Measurements from ENCODE around the gene CD300LD. TPM values are rescaled to one million over a fixed set of nuclear protein-coding genes. Genes with fewer than 3 reads are reported as not detected.
"Not testable (repeated sequence)": the region's sequence is repeated elsewhere in the genome, so short reads cannot be mapped to it uniquely, and the experiment has no call there.

Gene CD300LD
- total and polyA plus RNA-seq, 4 experiments from 2014 or later: not detected

DNA sequence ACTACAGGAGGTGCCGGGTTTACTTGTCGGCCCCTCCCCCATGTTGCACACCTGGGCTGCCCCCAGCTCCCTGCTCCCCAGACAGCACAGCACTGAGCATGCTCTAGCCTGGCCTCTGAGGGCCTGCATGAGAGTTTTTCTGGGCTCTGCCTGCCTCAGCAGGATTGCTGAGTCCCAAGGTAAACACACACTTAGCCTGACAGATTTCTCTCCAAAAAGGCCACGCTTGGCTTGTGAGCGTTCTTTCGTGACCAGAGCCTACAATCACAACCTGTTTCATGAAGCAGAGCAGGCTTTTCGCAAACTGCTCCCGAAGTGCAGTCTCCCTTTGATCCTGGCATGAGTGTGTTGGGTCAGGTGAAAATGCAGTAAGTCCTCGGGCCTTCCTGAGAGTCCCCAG is 41.2 kb upstream of the CD300LD start:
- Mint-ChIP-seq H3K27ac (no peak overlapping the region), H3K4me1 (peaks cover 0 to 8% (median 4%) of the 10 kb centered on the region in 4 donors), H3K4me3 (no peak overlapping the region), H3K27me3 (peaks cover 17 to 20% of the 10 kb centered on the region in 2 donors), H3K36me3 (no peaks in the 10 kb centered on the region), H3K9me3 (no peaks in the 10 kb centered on the region)
- no peaks in the 10 kb centered on the region for H3K4me1 ChIP-seq (ENCODE audit: insufficient read depth, low read length)
- ChIA-PET CTCF (ENCODE audit: partially characterized antibody) (interaction anchor here (0.7 to 1.0 kb wide), 2 partner anchors 14 to 184 kb away, joined by 3 read pairs; no protein-coding TSS in a partner anchor), POLR2A (ENCODE audit: partially characterized antibody) (no interaction called here)
- intact Hi-C loops (cut with micrococcal nuclease): no loop called here
- H3K27me3 ChIP-seq (ENCODE audit: insufficient read depth, low read length): no peaks in the 10 kb centered on the region
- H3K9me3 ChIP-seq (ENCODE audit: control insufficient read depth in 1 of 2, low read length in 2 of 2): no peaks in the 10 kb centered on the region
- H3K27ac ChIP-seq (ENCODE audit: low read depth, low read length): no peak overlapping the region
- no peak for DNase-seq
- no peaks in the 10 kb centered on the region for H3K36me3 ChIP-seq (ENCODE audit: insufficient read depth, low read length)
- H3K4me3 ChIP-seq (ENCODE audit: low read length in 2 of 2): no peak overlapping the region

DNA sequence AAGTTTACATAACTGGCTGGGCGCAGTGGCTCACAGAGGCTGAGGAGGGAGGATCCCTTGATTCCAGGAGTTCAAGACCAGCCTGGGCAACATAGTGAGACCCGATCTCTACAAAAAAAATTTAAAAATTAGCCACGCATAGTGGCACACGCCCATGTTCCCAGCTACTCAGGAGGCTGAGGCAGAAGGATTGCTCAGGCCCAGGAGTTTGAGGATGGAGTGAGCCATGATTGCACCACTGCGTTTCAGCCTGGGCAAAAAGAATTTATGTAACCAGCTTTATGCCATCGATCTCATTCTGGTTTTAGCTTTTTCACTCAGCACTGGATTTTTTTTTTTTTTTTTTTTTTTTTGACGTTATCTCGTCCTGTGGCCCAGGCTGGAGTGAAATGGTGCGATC is 40.5 kb upstream of the CD300LD start:
- no peak for DNase-seq
- no peak overlapping the region for H3K4me3 Mint-ChIP-seq
- CTCF ChIA-PET (ENCODE audit: partially characterized antibody): interaction anchor here (0.7 to 1.0 kb wide), 4 partner anchors 9 to 183 kb away, joined by 3 read pairs; partner anchors contain the start of gene CD300E
- no peaks in the 10 kb centered on the region for H3K27me3 ChIP-seq (ENCODE audit: insufficient read depth, low read length)
- no peak overlapping the region for H3K27ac ChIP-seq (ENCODE audit: low read depth, low read length)
- intact Hi-C loops (cut with micrococcal nuclease): no loop called here
- no peaks in the 10 kb centered on the region for H3K36me3 ChIP-seq (ENCODE audit: insufficient read depth, low read length)
- H3K4me1 Mint-ChIP-seq: peaks cover 0 to 8% (median 4%) of the 10 kb centered on the region in 4 donors
- peaks cover 0 to 2% (median 0%) of the 10 kb centered on the region in 8 donors for H3K9me3 Mint-ChIP-seq
- no peaks in the 10 kb centered on the region for H3K4me1 ChIP-seq (ENCODE audit: insufficient read depth, low read length)
- no peaks in the 10 kb centered on the region for H3K9me3 ChIP-seq (ENCODE audit: control insufficient read depth in 1 of 2, low read length in 2 of 2)
- no peak overlapping the region for H3K27ac Mint-ChIP-seq
- POLR2A ChIA-PET (ENCODE audit: partially characterized antibody): no interaction called here
- H3K27me3 Mint-ChIP-seq: peaks cover 21 to 24% of the 10 kb centered on the region in 2 donors
- no peak overlapping the region for H3K4me3 ChIP-seq (ENCODE audit: low read length in 2 of 2)
- no peaks in the 10 kb centered on the region for H3K36me3 Mint-ChIP-seq

DNA sequence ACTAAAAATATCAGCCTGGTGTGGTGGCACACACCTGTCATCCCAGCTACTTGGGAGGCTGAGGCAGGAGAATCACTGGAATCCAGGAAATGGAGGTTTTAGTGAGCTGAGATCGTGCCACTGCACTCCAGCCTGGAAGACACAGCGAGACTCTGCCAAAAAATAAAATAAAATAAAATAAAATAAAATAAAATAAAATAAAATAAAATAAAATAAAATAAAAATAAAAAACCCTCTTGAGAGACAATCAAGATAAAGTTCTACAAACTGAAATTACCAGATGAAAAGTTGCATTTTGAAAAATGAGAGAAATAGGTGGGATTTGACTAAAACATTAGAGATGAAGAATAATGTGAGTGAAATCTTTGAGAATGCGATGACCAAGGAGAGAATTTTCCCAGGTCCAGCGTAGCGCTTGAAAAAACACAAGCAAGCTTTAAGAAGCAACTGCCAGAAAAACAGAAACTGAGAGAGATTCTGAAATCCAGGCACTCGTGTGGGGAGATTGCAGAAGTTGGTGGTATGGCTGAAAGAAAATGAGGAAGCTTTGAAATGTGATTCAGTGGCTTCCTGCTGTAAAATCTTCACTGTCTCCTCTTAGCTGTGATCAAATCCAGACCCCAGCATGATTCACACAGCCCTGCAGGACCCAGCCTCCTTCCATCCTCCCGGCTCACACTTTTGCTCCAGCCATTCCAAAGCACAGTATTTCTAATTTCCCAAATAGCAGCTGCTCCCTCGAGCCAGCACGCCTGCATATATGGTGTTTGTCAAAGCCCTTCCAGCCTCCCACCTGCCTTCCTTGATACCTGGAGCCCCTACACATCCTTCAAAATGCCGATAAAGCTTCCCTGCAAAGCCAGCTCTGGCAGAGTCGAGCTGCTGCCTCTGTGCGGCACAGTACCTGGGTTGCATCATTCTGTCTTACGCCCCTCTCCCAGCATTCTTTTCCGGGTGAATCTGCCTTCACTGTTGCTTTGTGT is 39.7 kb upstream of the CD300LD start:
- DNase-seq: no peak
- H3K4me1 ChIP-seq (ENCODE audit: insufficient read depth, low read length): no peaks in the 10 kb centered on the region
- intact Hi-C loops (cut with micrococcal nuclease): no loop called here
- peaks cover 0 to 4% (median 3%) of the 10 kb centered on the region in 8 donors for H3K9me3 Mint-ChIP-seq
- H3K9me3 ChIP-seq (ENCODE audit: control insufficient read depth in 1 of 2, low read length in 2 of 2): no peaks in the 10 kb centered on the region
- H3K27ac ChIP-seq (ENCODE audit: low read depth, low read length): no peak overlapping the region
- peak overlapping the region in 2 of 7 donors; percentile 4 to 56 for H3K27ac Mint-ChIP-seq
- peaks cover 21 to 22% of the 10 kb centered on the region in 2 donors for H3K27me3 Mint-ChIP-seq
- H3K4me3 ChIP-seq (ENCODE audit: low read length in 2 of 2): no peak overlapping the region
- no peaks in the 10 kb centered on the region for H3K36me3 ChIP-seq (ENCODE audit: insufficient read depth, low read length)
- no peaks in the 10 kb centered on the region for H3K36me3 Mint-ChIP-seq
- peaks cover 0 to 8% (median 4%) of the 10 kb centered on the region in 4 donors for H3K4me1 Mint-ChIP-seq
- no peaks in the 10 kb centered on the region for H3K27me3 ChIP-seq (ENCODE audit: insufficient read depth, low read length)
- POLR2A ChIA-PET (ENCODE audit: partially characterized antibody): no interaction called here
- H3K4me3 Mint-ChIP-seq: no peak overlapping the region
- CTCF ChIA-PET (ENCODE audit: partially characterized antibody): interaction anchor here (0.7 kb wide), 3 partner anchors 8 to 26 kb away, joined by 3 read pairs; partner anchors contain the start of gene CD300E

DNA sequence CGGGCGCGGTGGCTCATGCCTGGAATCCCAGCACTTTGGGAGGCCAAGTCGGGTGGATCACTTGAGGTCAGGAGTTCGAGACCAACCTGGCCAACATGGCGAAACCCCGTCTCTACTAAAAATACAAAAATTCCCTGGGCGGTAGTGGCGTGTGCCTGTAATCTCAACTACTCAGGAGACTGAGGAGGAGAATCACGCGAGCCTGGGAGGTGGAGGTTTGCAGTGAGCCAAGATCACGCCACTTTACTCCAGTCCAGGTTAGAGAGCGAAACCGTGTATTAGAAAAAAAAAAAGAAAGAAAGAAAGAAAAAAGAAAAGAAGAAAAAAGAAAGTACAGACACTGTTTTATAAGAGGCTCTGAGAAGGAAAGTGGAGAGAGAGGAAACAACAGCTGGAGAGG is 38.2 kb upstream of the CD300LD start:
- CTCF ChIA-PET (ENCODE audit: partially characterized antibody); H3K4me3 Mint-ChIP-seq; intact Hi-C loops (cut with micrococcal nuclease); H3K4me3 ChIP-seq (ENCODE audit: low read length in 2 of 2); H3K27ac ChIP-seq (ENCODE audit: low read depth, low read length); H3K36me3 ChIP-seq (ENCODE audit: insufficient read depth, low read length); H3K4me1 ChIP-seq (ENCODE audit: insufficient read depth, low read length); H3K27ac Mint-ChIP-seq; H3K27me3 ChIP-seq (ENCODE audit: insufficient read depth, low read length); DNase-seq; POLR2A ChIA-PET (ENCODE audit: partially characterized antibody); H3K36me3 Mint-ChIP-seq; H3K4me1 Mint-ChIP-seq; H3K9me3 ChIP-seq (ENCODE audit: control insufficient read depth in 1 of 2, low read length in 2 of 2): not testable (repeated sequence)
- peaks cover 0 to 14% (median 7%) of the 10 kb centered on the region in 8 donors for H3K9me3 Mint-ChIP-seq
- H3K27me3 Mint-ChIP-seq: peaks cover 19 to 28% of the 10 kb centered on the region in 2 donors

DNA sequence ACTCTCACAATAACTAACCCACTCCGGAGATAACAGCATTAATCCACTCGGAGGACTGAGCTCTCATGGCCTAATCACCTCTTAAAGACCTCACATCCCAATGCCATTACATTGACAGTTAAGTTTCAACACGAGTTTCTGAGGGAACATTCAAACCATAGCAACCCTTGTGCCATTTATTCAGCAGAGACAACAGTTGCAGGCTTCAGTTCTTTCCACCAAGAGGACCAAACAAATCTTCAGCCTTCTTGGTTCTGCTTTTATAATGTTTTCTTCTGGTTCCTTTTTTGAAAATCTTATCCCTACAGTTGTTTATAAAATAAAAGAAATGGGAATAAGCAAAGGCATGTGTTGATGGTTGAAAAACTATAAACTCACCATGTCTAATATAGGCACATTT is 33.6 kb upstream of the CD300LD start:
- intact Hi-C loops (cut with micrococcal nuclease): no loop called here
- Histone ChIP-seq H3K27ac (ENCODE audit: low read depth, low read length) (no peak overlapping the region), H3K9me3 (ENCODE audit: control insufficient read depth in 1 of 2, low read length in 2 of 2) (no peaks in the 10 kb centered on the region), H3K36me3 (ENCODE audit: insufficient read depth, low read length) (no peaks in the 10 kb centered on the region), H3K27me3 (ENCODE audit: insufficient read depth, low read length) (no peaks in the 10 kb centered on the region), H3K4me1 (ENCODE audit: insufficient read depth, low read length) (no peaks in the 10 kb centered on the region), H3K4me3 (ENCODE audit: low read length in 2 of 2) (no peak overlapping the region)
- Mint-ChIP-seq H3K27ac (no peak overlapping the region), H3K9me3 (peaks cover 0 to 14% (median 8%) of the 10 kb centered on the region in 8 donors), H3K27me3 (peaks cover 26 to 34% of the 10 kb centered on the region in 2 donors), H3K4me1 (peaks cover 0 to 1% (median 0%) of the 10 kb centered on the region in 4 donors), H3K36me3 (no peaks in the 10 kb centered on the region), H3K4me3 (no peak overlapping the region)
- CTCF ChIA-PET (ENCODE audit: partially characterized antibody): no interaction called here
- POLR2A ChIA-PET (ENCODE audit: partially characterized antibody): no interaction called here
- DNase-seq: no peak

DNA sequence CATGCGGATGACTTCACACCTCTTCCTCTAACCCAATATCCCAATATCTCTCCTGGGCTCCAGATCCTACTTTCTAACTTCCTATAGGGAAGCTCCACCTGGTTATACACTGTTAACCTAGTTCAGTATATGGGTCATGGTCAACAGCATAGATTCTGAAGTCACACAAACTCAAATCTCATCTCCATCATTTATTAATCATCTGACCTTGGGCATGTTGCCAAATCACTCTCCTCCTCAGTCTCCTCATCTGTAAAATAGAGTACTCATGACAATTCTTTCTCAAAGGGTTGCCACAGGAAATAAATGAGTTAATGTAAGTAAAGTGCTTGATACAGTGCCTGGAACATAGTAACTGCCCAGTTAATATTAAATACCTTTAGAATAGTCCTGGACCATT is 32.0 kb upstream of the CD300LD start:
- Mint-ChIP-seq H3K4me3 (no peak overlapping the region), H3K4me1 (no peaks in the 10 kb centered on the region), H3K27me3 (peaks cover 23 to 33% of the 10 kb centered on the region in 2 donors), H3K9me3 (peaks cover 0 to 14% (median 8%) of the 10 kb centered on the region in 8 donors), H3K27ac (no peak overlapping the region), H3K36me3 (no peaks in the 10 kb centered on the region)
- ChIA-PET POLR2A (ENCODE audit: partially characterized antibody) (no interaction called here), CTCF (ENCODE audit: partially characterized antibody) (no interaction called here)
- no peak for DNase-seq
- Histone ChIP-seq H3K27ac (ENCODE audit: low read depth, low read length) (no peak overlapping the region), H3K4me3 (ENCODE audit: low read length in 2 of 2) (no peak overlapping the region), H3K9me3 (ENCODE audit: control insufficient read depth in 1 of 2, low read length in 2 of 2) (no peaks in the 10 kb centered on the region), H3K27me3 (ENCODE audit: insufficient read depth, low read length) (no peaks in the 10 kb centered on the region), H3K4me1 (ENCODE audit: insufficient read depth, low read length) (no peaks in the 10 kb centered on the region), H3K36me3 (ENCODE audit: insufficient read depth, low read length) (no peaks in the 10 kb centered on the region)
- intact Hi-C loops (cut with micrococcal nuclease): no loop called here

DNA sequence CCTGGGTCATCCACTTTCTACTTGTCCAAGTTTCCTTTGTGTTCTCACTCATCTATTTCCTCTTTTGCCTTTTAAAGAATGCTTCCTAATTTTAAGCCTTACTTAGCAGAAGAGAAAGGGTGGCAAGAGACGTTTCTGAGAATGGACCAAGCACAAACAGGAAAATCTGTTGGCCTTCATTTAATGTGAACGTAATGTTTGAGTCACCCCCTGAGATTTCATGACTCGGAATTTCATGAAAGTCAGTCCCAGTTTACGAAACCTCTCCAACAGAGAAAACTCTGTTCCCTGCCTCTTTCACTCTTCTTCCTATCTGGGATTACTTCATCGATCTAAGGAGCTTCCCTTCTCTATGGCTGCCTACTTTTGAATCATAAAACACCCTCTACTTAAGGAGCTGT is 31.6 kb upstream of the CD300LD start, which contains the start of gene CD300E:
Gene CD300E (minus strand): TSS at position 46 of the 401 bp plus-strand sequence. CDS start 117 bp downstream, outside the sequence.
- Histone ChIP-seq H3K27me3 (ENCODE audit: insufficient read depth, low read length) (no peaks in the 10 kb centered on the region), H3K36me3 (ENCODE audit: insufficient read depth, low read length) (no peaks in the 10 kb centered on the region), H3K9me3 (ENCODE audit: control insufficient read depth in 1 of 2, low read length in 2 of 2) (no peaks in the 10 kb centered on the region), H3K27ac (ENCODE audit: low read depth, low read length) (no peak within 1 kb of the TSS), H3K4me1 (ENCODE audit: insufficient read depth, low read length) (no peaks in the 10 kb centered on the region), H3K4me3 (ENCODE audit: low read length in 2 of 2) (no peak within 1 kb of the TSS)
- CTCF ChIA-PET (ENCODE audit: partially characterized antibody): interaction anchor here (1.0 kb wide), 1 partner anchor 9 kb away, joined by 3 read pairs; no protein-coding TSS in a partner anchor
- H3K4me1 Mint-ChIP-seq: no peaks in the 10 kb centered on the region
- H3K27me3 Mint-ChIP-seq: peaks cover 22 to 36% of the 10 kb centered on the region in 2 donors
- POLR2A ChIA-PET (ENCODE audit: partially characterized antibody): no interaction called here
- no peak within 1 kb of the TSS for H3K4me3 Mint-ChIP-seq
- DNase-seq: no peak
- peaks cover 0 to 14% (median 8%) of the 10 kb centered on the region in 8 donors for H3K9me3 Mint-ChIP-seq
- H3K27ac Mint-ChIP-seq: no peak within 1 kb of the TSS
- intact Hi-C loops (cut with micrococcal nuclease): no loop called here
- no peaks in the 10 kb centered on the region for H3K36me3 Mint-ChIP-seq
